Epithelial cell of esophagus (primary cell): ENCODE measurements around the gene CALCOCO2.
"Not testable (repeated sequence)": the region's sequence is repeated elsewhere in the genome, so short reads cannot be mapped to it uniquely, and the experiment has no call there.

Experiments used
- DNase-seq: peaks from one replicate; pipeline ENCODE4 v3.0.0; 2010; ENCODE audit warnings: low read depth
- H3K4me3 ChIP-seq: 2 replicates; pipeline ENCODE4 v1.5.1; 2011; ENCODE audit warnings: mild to moderate bottlenecking, low read length, control low read depth
- TF ChIP-seq, protein P1 (sequence below): IDR thresholded peaks from 2 replicates; pipeline ENCODE4 v1.5.1; 2011; ENCODE audit warnings: low read depth, mild to moderate bottlenecking, low read length, control low read depth, inconsistent platforms; ENCODE audit not compliant: insufficient read depth; ENCODE audit errors: missing control alignments

Gene CALCOCO2

DNA sequence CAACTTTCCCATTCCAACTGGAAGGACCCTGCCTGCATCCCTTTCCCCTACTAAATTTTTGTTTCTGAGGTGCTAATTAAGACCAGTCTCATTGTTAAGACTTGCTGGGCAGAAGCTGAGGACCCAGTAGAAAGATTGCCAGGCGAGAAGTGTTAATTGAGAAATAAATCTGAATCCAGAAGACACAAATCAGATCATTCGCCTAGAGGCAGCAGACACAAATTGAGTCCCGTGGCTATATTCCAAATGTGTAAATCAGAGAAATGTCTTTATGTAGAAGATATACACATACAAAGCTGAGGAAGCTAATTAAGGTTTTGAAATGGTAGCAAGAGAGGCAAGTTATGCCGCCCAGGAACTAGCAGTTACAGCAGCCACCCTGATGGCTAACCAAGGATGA is 29.6 kb downstream of the CALCOCO2 start:
- TF ChIP-seq, protein P1, sequence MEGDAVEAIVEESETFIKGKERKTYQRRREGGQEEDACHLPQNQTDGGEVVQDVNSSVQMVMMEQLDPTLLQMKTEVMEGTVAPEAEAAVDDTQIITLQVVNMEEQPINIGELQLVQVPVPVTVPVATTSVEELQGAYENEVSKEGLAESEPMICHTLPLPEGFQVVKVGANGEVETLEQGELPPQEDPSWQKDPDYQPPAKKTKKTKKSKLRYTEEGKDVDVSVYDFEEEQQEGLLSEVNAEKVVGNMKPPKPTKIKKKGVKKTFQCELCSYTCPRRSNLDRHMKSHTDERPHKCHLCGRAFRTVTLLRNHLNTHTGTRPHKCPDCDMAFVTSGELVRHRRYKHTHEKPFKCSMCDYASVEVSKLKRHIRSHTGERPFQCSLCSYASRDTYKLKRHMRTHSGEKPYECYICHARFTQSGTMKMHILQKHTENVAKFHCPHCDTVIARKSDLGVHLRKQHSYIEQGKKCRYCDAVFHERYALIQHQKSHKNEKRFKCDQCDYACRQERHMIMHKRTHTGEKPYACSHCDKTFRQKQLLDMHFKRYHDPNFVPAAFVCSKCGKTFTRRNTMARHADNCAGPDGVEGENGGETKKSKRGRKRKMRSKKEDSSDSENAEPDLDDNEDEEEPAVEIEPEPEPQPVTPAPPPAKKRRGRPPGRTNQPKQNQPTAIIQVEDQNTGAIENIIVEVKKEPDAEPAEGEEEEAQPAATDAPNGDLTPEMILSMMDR, result no peak
- no peak for DNase-seq
- no peak overlapping the region for H3K4me3 ChIP-seq

DNA sequence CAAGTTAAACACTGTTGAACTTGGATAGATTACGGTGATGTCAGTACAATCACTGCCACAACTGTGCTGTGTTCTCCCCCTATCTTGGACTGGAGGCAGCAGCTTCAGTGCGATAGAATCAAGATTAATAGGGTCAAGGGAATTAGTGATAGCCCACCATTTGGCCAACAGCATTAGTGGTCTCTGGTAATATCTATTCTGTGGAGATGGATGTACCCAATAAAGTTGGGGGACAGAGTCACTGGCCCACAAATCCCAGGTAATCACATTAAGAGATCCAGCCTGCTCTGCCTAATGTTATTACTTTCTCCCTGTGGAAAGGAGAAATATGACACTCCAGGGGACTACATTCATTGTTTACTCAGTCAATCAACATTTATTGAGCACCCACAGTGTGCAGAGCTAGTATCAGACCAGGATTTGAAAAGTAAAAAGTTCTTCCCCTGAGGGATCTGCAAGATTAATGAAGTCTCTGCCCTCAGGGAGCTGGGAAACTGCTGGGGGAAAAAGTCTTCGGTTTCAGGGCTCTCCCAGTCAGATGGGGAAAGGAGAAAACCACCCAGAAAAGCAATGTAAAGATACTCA is 38.2 kb downstream of the CALCOCO2 start:
- H3K4me3 ChIP-seq, result no peak overlapping the region
- TF ChIP-seq, protein P1, result no peak
- DNase-seq, result no peak

- no peak overlapping the region for H3K4me3 ChIP-seq
- TF ChIP-seq, protein P1, result no peak
- DNase-seq, result no peak
Measured at GRCh38 chr17:48869821-48870318, 39.0 kb downstream of the CALCOCO2 start.

DNA sequence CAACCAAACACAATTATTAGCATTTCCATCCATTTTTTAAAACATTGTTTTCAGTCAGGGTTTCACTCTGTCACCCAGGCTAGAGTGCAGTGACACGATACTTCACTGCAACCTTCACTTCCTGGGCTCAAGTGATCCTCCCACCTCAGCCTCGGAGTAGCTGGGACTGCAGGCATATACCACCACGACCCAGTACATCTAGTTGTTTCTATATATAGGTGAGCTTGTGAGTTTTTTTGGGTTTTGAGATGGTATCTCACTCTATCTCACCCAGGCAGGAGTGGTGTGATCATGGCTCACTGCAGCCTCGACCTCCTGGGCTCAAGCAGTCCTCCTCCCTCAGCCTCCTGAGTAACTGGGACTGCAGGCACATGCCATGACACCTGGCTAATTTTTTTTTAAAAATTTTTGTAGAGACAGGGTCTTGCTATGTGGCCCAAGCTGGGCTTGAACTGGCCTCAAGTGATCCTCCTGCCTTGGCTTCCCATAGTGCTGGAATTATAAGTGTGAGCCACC is 40.3 kb downstream of the CALCOCO2 start:
- DNase-seq, result no peak
- H3K4me3 ChIP-seq, result no peak overlapping the region
- TF ChIP-seq, protein P1, result no peak

DNA sequence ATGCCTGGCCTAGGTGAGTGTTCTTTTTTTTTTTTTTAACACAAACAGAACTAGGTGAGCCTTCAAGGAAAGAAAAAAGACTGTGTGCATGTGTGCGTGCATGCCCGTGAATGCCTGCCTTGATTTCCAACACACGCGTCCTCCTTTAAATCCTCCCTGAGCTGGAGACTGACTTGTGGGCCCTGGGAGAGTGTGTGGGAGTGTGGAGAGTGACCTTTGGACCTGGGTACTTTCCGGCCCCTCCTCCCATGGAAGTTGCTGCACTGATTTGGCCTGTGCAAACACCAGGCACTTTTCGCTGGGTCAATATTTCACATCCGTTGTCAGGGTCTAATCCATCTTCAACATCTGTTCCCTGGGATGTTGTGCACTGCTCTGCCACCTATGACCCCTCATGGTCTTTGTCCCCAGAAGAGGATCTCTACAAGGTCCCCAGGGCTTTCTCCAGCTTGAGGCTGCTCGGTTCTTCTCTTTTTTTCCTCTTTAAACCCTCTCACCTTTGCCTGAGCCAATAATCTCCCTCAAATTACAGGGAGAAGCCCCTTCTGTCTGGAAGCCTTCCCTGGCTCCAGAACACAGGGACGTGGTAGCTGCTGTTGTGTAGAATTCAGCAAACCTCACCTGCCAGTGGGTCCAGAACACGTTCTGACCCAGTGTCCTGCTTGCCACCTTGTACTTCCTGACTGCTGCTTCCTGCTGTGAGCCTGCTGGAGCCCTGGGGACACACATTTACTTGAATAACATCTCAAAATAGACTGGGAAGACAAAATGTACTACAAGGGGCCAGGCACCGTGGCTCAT is 40.9 kb downstream of the CALCOCO2 start:
- TF ChIP-seq, protein P1, result no peak
- no peak overlapping the region for H3K4me3 ChIP-seq
- DNase-seq, result no peak

- DNase-seq, H3K4me3 ChIP-seq: not testable (repeated sequence)
Measured at GRCh38 chr17:48872409-48872808, 41.6 kb downstream of the CALCOCO2 start.

- H3K4me3 ChIP-seq, result no peak overlapping the region
- DNase-seq, result no peak
- TF ChIP-seq, protein P1, result no peak
Measured at GRCh38 chr17:48873209-48873608, 42.4 kb downstream of the CALCOCO2 start.
